Activated CD8-positive, alpha-beta memory T cell treated with anti-CD3 and anti-CD28 coated beads for 48 hours (primary cell): ENCODE measurements around the gene YPEL1.

ENCODE experiments used
- DNase-seq, 3 experiments: peaks; one replicate each; pipeline ENCODE4 v3.0.0-alpha.2; 2020; ENCODE audit warnings: low read depth in 2 of 3, low spot score in 2 of 3

YPEL1 gene

DNA sequence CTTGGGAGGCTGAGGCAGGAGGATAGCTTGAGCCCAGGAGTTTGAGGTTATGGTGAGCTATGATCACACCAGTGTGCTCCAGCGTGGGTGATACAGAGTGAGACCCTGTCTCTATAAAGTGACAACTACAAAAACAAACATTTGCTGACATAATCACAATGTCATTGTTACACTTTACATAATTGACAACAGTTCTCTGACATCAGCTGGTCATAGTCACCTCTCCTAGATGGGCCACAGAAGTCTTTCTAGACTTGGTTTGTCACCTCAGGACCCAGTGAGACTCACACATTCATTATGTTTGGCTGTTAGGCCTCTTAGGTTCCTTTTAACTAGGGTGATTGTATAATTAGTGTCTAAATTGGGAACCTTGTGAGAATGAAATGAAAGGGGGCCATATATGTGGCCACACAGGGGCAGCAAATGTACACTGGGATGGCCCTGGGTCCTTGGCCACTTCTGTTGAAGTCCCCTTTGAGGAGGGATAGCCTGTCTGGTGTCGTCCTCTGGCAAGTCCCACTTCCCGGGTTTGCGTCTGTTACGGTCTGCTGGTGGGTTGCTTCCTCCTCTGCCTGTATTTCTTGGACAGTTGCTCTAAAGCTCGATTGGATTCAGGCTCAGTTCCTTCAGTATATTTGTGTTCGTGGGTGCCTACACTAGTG, 75.6 kb downstream of the YPEL1 start:
- DNase-seq = no peak

DNA sequence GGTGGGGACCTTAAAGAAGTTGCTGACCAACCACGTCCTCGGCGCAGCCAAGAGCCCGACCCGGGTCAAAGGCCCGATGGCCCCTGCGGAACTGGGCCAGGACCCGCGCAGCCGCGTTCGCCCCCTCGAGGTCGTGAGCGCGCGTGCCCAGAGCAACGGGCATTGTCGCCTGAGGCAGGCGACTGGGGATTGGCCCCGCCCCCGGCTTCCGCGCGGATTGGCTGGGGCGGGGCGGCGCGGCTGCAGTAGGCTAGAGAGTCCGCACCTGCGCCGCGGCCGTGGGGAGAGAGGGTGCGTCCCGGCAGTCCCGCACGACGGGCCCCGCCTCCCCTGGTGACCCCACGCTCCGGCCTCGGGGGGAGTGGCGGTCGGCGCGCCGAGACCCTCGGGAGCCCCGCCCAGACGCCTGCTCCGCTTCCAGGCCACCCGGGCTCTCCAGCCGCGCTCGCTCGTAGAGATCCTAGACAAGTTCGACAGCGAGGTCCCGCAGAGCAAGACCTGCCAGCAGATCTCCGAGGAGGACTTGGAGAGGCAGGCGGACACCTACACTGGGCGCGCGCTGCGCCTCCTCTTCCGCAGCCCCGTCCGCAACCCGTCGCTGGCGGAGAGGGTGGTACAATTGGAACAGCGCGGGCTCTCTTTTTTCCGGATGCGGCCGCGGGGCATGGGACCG, 78.1 kb downstream of the YPEL1 start:
- DNase-seq = peak; percentile 55 to 64 (median 60)

DNA sequence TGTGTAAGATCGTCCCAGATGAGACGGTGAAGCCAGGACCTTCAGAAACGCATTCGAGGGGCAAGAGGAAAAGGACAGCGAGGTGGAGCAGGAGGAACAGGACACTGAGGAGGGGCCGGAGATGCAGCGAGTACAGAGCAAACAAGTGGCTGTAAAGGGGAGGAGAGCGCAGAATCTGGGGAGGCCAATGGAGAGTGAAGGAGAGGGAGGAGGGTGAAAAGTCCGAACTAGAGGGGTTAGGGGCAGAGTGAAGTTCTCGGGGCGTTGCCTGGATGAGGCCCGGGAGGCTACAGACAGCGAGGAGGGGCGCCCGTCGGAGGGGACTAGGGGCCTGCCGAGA, 78.6 kb downstream of the YPEL1 start:
- DNase-seq = no peak

DNA sequence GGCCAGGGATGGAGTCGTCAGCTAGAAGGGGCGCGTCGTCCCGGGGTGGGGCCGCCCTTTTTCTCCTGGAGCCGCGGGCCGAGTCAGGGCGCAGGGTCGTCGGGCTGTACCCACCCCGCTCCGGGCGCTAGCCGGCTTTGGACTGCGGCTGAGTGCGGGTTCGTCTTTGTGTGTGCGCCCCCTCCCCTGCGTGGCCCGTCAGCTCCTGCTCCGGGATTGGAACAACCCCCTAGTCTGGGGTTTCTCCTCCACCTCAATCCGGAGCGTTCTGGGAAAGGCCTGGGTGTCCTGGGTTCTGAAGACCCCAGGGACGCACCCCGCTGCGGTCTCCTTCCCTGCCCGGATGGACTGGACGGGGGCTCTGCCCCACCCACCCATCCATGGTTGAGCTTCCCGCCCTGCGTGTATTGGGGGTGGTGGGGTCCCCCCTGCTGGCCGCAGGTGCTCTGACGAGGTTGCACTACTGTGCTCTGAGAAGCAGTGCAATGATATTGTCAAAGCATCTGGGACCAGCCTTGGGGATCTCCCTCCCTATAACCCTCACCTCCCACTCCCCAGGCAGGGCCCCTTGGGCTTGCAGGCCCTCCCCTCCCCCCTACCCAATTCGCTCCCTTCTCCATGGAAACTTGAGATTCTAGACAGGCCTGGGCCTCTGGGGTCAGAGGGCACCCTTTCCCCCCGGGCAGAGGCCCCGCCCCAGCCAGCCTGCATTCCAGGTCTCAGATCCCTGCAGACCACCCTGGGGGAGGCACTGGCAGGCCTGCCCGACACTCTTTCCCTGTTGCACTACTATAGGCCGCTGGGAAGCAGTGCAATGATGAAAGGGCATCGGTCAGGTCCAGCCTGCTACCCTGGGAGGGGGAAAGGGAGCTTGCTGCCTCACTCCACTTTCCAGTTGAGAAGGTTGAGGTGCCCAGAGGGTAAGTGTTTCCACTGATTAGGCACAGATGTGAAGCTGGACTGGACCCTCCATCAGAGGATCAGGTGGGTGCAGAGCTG, 82.7 kb downstream of the YPEL1 start:
- no peak for DNase-seq

DNA sequence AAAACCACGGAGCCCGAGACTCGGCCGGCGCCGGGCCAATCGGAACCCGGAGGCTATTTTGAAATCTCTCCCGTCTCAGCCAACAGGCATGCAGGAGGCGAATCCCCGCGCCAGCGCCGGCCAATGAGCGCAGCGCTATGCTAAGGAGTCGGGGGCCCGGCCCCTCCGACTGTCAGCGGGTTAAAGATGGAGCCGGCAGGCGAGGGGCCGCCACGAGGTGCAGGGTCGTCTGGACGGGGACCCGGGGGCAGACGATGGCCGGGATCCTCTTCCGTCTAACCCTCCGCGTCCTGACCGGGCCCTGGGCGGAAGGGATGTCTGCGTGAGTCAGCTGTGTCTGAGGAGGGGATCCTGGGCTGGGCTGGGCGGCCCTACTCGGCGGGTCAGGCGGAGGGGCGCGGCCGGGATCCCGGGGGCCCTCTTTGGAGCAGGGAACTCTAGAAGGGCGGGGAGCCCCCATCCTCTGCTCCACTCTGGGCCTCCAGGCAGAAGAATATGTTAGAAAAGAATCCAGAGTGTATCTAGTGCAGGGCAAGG, 83.5 kb downstream of the YPEL1 start:
- DNase-seq = peak; percentile 68 to 87 (median 74)

DNA sequence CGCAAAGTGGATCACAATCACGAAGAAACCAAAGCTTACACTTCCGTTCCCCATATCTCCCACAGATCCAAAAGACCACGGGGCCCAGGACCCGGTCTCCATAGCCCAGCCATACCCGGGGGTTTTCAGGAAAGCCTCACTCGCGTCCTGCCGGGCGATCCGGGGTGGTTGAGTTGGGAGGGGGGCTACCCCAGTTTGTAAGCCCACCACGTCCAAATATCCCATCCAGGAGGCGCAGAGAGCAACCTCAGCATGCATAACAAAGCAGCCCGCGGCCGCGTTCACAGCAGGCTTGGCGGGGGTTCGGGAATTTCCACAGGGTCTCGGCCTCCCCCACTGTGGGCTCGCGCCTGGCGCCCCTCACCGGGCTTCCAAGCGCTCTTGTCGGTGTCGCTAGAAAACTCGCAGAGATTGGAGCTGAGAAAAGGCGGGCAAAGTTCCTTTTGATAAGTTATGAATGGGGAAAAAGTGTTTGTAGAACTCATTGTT, 84.0 kb downstream of the YPEL1 start:
- no peak for DNase-seq

DNA sequence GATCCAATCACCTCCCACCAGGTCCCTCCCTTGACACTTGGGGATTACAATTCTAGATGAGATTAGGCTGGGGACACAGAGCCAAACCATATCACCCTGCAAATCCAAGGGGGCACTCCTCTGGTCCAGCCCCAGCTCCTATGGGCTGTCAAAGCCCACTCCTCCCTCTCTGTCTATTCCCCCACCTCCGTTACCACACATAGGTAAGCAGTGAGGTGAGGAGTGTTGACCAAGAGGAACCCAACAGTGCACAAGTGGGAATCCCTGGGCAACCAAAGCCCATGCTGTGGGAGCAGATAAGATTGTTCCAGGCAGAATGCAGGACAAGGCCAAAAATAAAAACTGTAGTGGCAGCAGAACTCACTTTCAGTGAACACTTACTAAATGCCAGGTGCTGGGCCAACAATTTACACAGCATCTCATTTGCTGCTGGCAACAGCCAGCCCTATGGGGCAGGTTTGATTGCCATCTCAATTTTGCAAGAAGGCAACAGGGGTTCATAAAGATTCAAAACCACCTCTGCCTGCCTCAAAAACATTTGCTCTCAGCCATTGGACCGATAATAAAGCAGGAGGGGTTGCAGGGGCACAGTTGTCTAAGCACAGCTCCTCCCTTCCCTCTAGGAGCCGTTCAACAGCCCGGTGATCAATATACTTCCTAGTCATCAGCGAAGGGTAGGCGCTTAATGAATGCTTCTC, 84.6 kb downstream of the YPEL1 start:
- no peak for DNase-seq

DNA sequence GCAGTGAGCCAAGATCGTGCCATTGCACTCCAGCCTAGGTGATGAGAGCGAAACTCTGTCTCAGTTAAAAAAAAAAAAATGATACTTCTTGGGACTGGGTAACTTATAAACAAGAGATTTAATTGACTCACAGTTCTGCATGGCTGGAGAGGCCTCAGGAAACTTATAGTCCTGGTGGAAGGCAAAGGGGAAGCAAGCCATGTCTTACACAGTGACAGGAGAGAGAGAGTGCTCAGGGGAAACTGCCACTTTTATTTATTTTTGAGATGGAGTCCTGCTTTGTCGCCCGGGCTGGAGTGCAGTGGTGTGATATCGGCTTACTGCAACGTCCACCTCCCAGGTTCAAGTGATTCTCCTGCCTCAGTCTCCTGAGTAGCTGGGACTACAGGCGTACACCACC, 85.3 kb downstream of the YPEL1 start:
- DNase-seq = no peak
